HepG2 (cell line): ENCODE results near the gene CSTPP1. TPM values are rescaled to one million over a fixed set of nuclear protein-coding genes. Genes with fewer than 3 reads are reported as not detected.

ENCODE experiments used
- GLI4 ChIP-seq: sonication (generic); formaldehyde crosslinking; IDR thresholded peaks from 2 replicates; pipeline ENCODE4 v1.5.1; 2020; ENCODE audit warnings: missing genetic modification reagents, mild to moderate bottlenecking, moderate library complexity, borderline replicate concordance
- GZF1 ChIP-seq: sonication (generic); formaldehyde crosslinking; IDR thresholded peaks from 2 replicates; pipeline ENCODE4 v1.5.1; 2020; ENCODE audit warnings: mild to moderate bottlenecking, missing genetic modification reagents
- HNF4G ChIP-seq, 2 experiments: sonication (generic) in 1 of 2; formaldehyde crosslinking in 1 of 2; IDR thresholded peaks; 2 replicates each; pipeline versions ENCODE4 v1.4.0 to v1.6.1; 2011 to 2020; ENCODE audit warnings: borderline replicate concordance in 2 of 2, low read depth in 2 of 2, mild to moderate bottlenecking in 2 of 2, low read length in 1 of 2, missing genetic modification reagents in 1 of 2, moderate library complexity in 1 of 2
- KLF11 ChIP-seq: IDR thresholded peaks from 2 replicates; pipeline ENCODE4 v1.6.1; 2016; ENCODE audit warnings: missing compliant biosample characterization
- TP53 ChIP-seq: sonication (generic); formaldehyde crosslinking; conservative IDR thresholded peaks from 2 replicates; pipeline ENCODE4 v1.4.0; 2020; ENCODE audit warnings: missing genetic modification reagents
- TRIM22 ChIP-seq: fragments of 450-650 bp; IDR thresholded peaks from 2 replicates; pipeline ENCODE4 v1.6.1; 2017
- ZNF552 ChIP-seq: sonication (generic); formaldehyde crosslinking; IDR thresholded peaks from 2 replicates; pipeline ENCODE4 v1.9.0; 2022; ENCODE audit warnings: missing genetic modification reagents, mild to moderate bottlenecking, borderline replicate concordance
- ZNF878 ChIP-seq: sonication (generic); formaldehyde crosslinking; IDR thresholded peaks from 2 replicates; pipeline ENCODE4 v1.8.1; 2023; ENCODE audit warnings: mild to moderate bottlenecking, missing genetic modification reagents, moderate library complexity
- polyA plus RNA-seq, 8 experiments: library from polyadenylated mRNA; depleted of rRNA in 3 of 8; stranded (reverse) in 7 of 8; unstranded in 1 of 8; fragments of >200 nt; fragmentation: Illumina TruSeq in 4 of 8; extraction: Trizol in 4 of 8; gene quantifications; 2 replicates each; pipeline versions ENCODE4 v1.2.1 to v1.2.3, GENCODE V29; 2011 to 2016; ENCODE audit warnings: low read depth in 4 of 8, missing spikeins in 1 of 8, mixed read lengths in 1 of 8; ENCODE audit not compliant: insufficient read depth in 1 of 8
- total RNA-seq, 5 experiments: library from RNA; depleted of rRNA; stranded (reverse); fragments of >200 nt; fragmentation: Illumina TruSeq; extraction: Trizol; gene quantifications; 2 replicates each; pipeline ENCODE4 v1.2.3, GENCODE V29; 2016; ENCODE audit warnings: low read depth in 1 of 5
- TF ChIP-seq, protein P1 (sequence below), 2 experiments: sonication (generic) in 1 of 2; formaldehyde crosslinking in 1 of 2; IDR thresholded peaks; 2 replicates each; pipeline versions ENCODE4 v1.5.1 to v1.6.1; 2011 to 2020; ENCODE audit warnings: borderline replicate concordance in 1 of 2, low read depth in 1 of 2, low read length in 1 of 2, mild to moderate bottlenecking in 1 of 2, missing genetic modification reagents in 1 of 2, moderate library complexity in 1 of 2
- TF ChIP-seq, protein P2 (sequence below): sonication (generic); formaldehyde crosslinking; IDR thresholded peaks from 2 replicates; pipeline ENCODE4 v1.8.0; 2022; ENCODE audit warnings: missing genetic modification reagents, mild to moderate bottlenecking, borderline replicate concordance
- TF ChIP-seq, protein P3 (sequence below): sonication (generic); formaldehyde crosslinking; IDR thresholded peaks from 2 replicates; pipeline ENCODE4 v1.4.0; 2020; ENCODE audit warnings: missing genetic modification reagents

Gene CSTPP1
- total and polyA plus RNA-seq, 2 of the 13 experiments (the other 11 are each of a cell fraction or from before 2014, with no cell fraction given), result 12.3 to 14.6 TPM

- TF ChIP-seq HNF4G (IDR thresholded peaks at IDR 0.05; ENCODE audit: borderline replicate concordance, low read depth, low read length), result peak; percentile 43; the same call in 1 of the 2 replicates
- no peak for TF ChIP-seq HNF4G (CRISPR knock-in tag; IDR thresholded peaks at IDR 0.05; ENCODE audit: borderline replicate concordance, low read depth)
- 0 out of 2 replicates have a peak, but pooled peaks have one; percentile 55 for TF ChIP-seq KLF11 (CRISPR knock-in tag)
- no peak for TF ChIP-seq TRIM22
- TF ChIP-seq, protein P1, sequence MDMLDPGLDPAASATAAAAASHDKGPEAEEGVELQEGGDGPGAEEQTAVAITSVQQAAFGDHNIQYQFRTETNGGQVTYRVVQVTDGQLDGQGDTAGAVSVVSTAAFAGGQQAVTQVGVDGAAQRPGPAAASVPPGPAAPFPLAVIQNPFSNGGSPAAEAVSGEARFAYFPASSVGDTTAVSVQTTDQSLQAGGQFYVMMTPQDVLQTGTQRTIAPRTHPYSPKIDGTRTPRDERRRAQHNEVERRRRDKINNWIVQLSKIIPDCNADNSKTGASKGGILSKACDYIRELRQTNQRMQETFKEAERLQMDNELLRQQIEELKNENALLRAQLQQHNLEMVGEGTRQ (IDR thresholded peaks at IDR 0.05; ENCODE audit: low read depth, low read length), result no peak
- TF ChIP-seq, protein P1 (CRISPR knock-in tag; IDR thresholded peaks at IDR 0.05; ENCODE audit: borderline replicate concordance), result no peak
- no peak for TF ChIP-seq ZNF878
- TF ChIP-seq, protein P2, sequence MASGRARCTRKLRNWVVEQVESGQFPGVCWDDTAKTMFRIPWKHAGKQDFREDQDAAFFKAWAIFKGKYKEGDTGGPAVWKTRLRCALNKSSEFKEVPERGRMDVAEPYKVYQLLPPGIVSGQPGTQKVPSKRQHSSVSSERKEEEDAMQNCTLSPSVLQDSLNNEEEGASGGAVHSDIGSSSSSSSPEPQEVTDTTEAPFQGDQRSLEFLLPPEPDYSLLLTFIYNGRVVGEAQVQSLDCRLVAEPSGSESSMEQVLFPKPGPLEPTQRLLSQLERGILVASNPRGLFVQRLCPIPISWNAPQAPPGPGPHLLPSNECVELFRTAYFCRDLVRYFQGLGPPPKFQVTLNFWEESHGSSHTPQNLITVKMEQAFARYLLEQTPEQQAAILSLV (CRISPR knock-in tag), result 0 out of 2 replicates have a peak, but pooled peaks have one; percentile 65
- no peak for TF ChIP-seq ZNF552 (CRISPR knock-in tag)
- TF ChIP-seq, protein P3, sequence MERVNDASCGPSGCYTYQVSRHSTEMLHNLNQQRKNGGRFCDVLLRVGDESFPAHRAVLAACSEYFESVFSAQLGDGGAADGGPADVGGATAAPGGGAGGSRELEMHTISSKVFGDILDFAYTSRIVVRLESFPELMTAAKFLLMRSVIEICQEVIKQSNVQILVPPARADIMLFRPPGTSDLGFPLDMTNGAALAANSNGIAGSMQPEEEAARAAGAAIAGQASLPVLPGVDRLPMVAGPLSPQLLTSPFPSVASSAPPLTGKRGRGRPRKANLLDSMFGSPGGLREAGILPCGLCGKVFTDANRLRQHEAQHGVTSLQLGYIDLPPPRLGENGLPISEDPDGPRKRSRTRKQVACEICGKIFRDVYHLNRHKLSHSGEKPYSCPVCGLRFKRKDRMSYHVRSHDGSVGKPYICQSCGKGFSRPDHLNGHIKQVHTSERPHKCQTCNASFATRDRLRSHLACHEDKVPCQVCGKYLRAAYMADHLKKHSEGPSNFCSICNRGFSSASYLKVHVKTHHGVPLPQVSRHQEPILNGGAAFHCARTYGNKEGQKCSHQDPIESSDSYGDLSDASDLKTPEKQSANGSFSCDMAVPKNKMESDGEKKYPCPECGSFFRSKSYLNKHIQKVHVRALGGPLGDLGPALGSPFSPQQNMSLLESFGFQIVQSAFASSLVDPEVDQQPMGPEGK (CRISPR knock-in tag), result peak; percentile 63
- TF ChIP-seq TP53 (CRISPR knock-in tag), result no peak
- TF ChIP-seq GZF1, result no peak
- TF ChIP-seq GLI4 (CRISPR knock-in tag), result no peak
Observed at GRCh38 chr11:46936138-46937110, at the start of gene CSTPP1 (continued).
